ENCODE data around the gene DAW1.

GRCh38 chr2:227824711-227825110 lies 46.7 kb upstream of the DAW1 start:
- TF ChIP-seq POLR2AphosphoS5 (IDR thresholded peaks at IDR 0.05) (no peak), POLR2A (IDR thresholded peaks at IDR 0.05) (no peak), CTCF (IDR thresholded peaks at IDR 0.05) (no peak)

Data from stomach (tissue), 4 donors.